DND-41 (cell line): Measurements from ENCODE around the gene EMCN.

Experiments
- ATAC-seq: fragments of 200-7000 bp; cut with Tn5 transposase; 3 replicates; pipeline ENCODE4 v1.9.1; 2021; ENCODE audit warnings: low read depth; ENCODE audit not compliant: insufficient read depth
- DNase-seq: peaks from one replicate; pipeline ENCODE4 v3.0.0-alpha.2; 2020
- H2AFZ ChIP-seq: 2 replicates; pipeline ENCODE4 v1.6.0; 2012; ENCODE audit warnings: low read depth, low read length
- H3K27ac ChIP-seq: 2 replicates; pipeline ENCODE4 v1.5.1; 2012; ENCODE audit warnings: low read length, inconsistent platforms
- H3K27me3 ChIP-seq: fragments of 200-600 bp; sonication (generic); 2 replicates; pipeline ENCODE4 v1.6.0; 2012; ENCODE audit warnings: low read length, mild to moderate bottlenecking, inconsistent platforms; ENCODE audit not compliant: insufficient read depth, poor library complexity
- H3K36me3 ChIP-seq: 2 replicates; pipeline ENCODE4 v1.5.1; 2012; ENCODE audit warnings: low read length, inconsistent platforms; ENCODE audit not compliant: insufficient read depth
- H3K4me1 ChIP-seq: 2 replicates; pipeline ENCODE4 v1.5.1; 2012; ENCODE audit warnings: mild to moderate bottlenecking, low read length; ENCODE audit not compliant: insufficient read depth
- H3K4me2 ChIP-seq: 2 replicates; pipeline ENCODE4 v1.6.0; 2012; ENCODE audit warnings: mild to moderate bottlenecking, moderate library complexity, low read length, inconsistent platforms; ENCODE audit not compliant: insufficient read depth
- H3K4me3 ChIP-seq, 2 experiments: fragments of 200-600 bp in 1 of 2; shearing (Covaris generic) in 1 of 2; 2 replicates each; pipeline ENCODE4 v1.5.1; 2012 to 2016; ENCODE audit warnings: inconsistent platforms in 2 of 2, low read length in 2 of 2, mild to moderate bottlenecking in 2 of 2, low read depth in 1 of 2, moderate library complexity in 1 of 2
- H3K79me2 ChIP-seq: 2 replicates; pipeline ENCODE4 v1.6.0; 2012; ENCODE audit warnings: low read length, inconsistent platforms; ENCODE audit not compliant: insufficient read depth
- H3K9ac ChIP-seq: 2 replicates; pipeline ENCODE4 v1.6.0; 2012; ENCODE audit warnings: low read depth, mild to moderate bottlenecking, inconsistent platforms, low read length, moderate library complexity
- H3K9me3 ChIP-seq: 2 replicates; pipeline ENCODE4 v1.5.1; 2012; ENCODE audit warnings: low read length, moderate library complexity, mild to moderate bottlenecking, inconsistent platforms; ENCODE audit not compliant: insufficient read depth, severe bottlenecking
- H4K20me1 ChIP-seq: 2 replicates; pipeline ENCODE4 v1.6.0; 2012; ENCODE audit warnings: low read length; ENCODE audit not compliant: insufficient read depth
- CTCF ChIP-seq: IDR thresholded peaks from 2 replicates; pipeline ENCODE4 v1.5.1; 2012; ENCODE audit warnings: borderline replicate concordance, low read length, moderate library complexity, mild to moderate bottlenecking; ENCODE audit not compliant: poor library complexity, severe bottlenecking; ENCODE audit errors: extremely low read depth
- EZH2 ChIP-seq: IDR thresholded peaks from 3 replicates; pipeline ENCODE4 v1.6.1; 2012; ENCODE audit warnings: borderline replicate concordance, low read depth, mild to moderate bottlenecking, moderate library complexity, low read length, inconsistent platforms; ENCODE audit not compliant: severe bottlenecking

EMCN gene

GRCh38 chr4:100379583-100380105 is 138.2 kb downstream of the EMCN start:
- Histone ChIP-seq H4K20me1 (no peaks in the 10 kb centered on the region), H3K9me3 (no peaks in the 10 kb centered on the region), H3K9ac (no peak overlapping the region), H3K4me3 (no peak overlapping the region), H3K79me2 (no peaks in the 10 kb centered on the region), H2AFZ (no peak overlapping the region), H3K4me2 (no peak overlapping the region), H3K27ac (no peak overlapping the region), H3K27me3 (no peaks in the 10 kb centered on the region), H3K36me3 (no peaks in the 10 kb centered on the region), H3K4me1 (no peaks in the 10 kb centered on the region)
- ATAC-seq = no peak
- DNase-seq = no peak
- TF ChIP-seq EZH2 = no peak
- no peak for TF ChIP-seq CTCF

GRCh38 chr4:100372432-100372831 is 145.4 kb downstream of the EMCN start:
- no peak overlapping the region for H2AFZ ChIP-seq
- no peaks in the 10 kb centered on the region for H3K4me1 ChIP-seq
- H3K9ac ChIP-seq = no peak overlapping the region
- DNase-seq (peak; percentile 18), ATAC-seq (no peak)
- H3K27me3 ChIP-seq = no peaks in the 10 kb centered on the region
- peak; percentile 56 for TF ChIP-seq CTCF
- TF ChIP-seq EZH2 = no peak
- H3K79me2 ChIP-seq = no peaks in the 10 kb centered on the region
- H4K20me1 ChIP-seq = no peaks in the 10 kb centered on the region
- H3K4me3 ChIP-seq = no peak overlapping the region
- no peak overlapping the region for H3K27ac ChIP-seq
- H3K36me3 ChIP-seq = no peaks in the 10 kb centered on the region
- no peak overlapping the region for H3K4me2 ChIP-seq
- no peaks in the 10 kb centered on the region for H3K9me3 ChIP-seq

- no peak overlapping the region for H3K27ac ChIP-seq
- no peak overlapping the region for H3K4me2 ChIP-seq
- no peaks in the 10 kb centered on the region for H3K4me1 ChIP-seq
- no peak overlapping the region for H3K4me3 ChIP-seq
- no peaks in the 10 kb centered on the region for H3K27me3 ChIP-seq
- no peak overlapping the region for H2AFZ ChIP-seq
- ATAC-seq = no peak
- H3K9ac ChIP-seq = no peak overlapping the region
- no peaks in the 10 kb centered on the region for H3K36me3 ChIP-seq
- H3K9me3 ChIP-seq = no peaks in the 10 kb centered on the region
- DNase-seq = no peak
- TF ChIP-seq EZH2 (no peak), CTCF (no peak)
- no peaks in the 10 kb centered on the region for H4K20me1 ChIP-seq
- no peaks in the 10 kb centered on the region for H3K79me2 ChIP-seq
Measured at GRCh38 chr4:100369871-100370270, 148.0 kb downstream of the EMCN start.

GRCh38 chr4:100367451-100367850 is 150.4 kb downstream of the EMCN start:
- H3K27me3 ChIP-seq = no peaks in the 10 kb centered on the region
- ATAC-seq = no peak
- no peak overlapping the region for H3K4me2 ChIP-seq

More at GRCh38 chr4:100367451-100367850, 150.4 kb downstream of the EMCN start:
- H2AFZ ChIP-seq = no peak overlapping the region
- no peaks in the 10 kb centered on the region for H3K79me2 ChIP-seq
- no peak for DNase-seq
- TF ChIP-seq EZH2 (no peak), CTCF (no peak)
- no peaks in the 10 kb centered on the region for H4K20me1 ChIP-seq
- H3K36me3 ChIP-seq = no peaks in the 10 kb centered on the region
- no peaks in the 10 kb centered on the region for H3K9me3 ChIP-seq
- H3K9ac ChIP-seq = no peak overlapping the region
- no peak overlapping the region for H3K4me3 ChIP-seq
- no peaks in the 10 kb centered on the region for H3K4me1 ChIP-seq
- no peak overlapping the region for H3K27ac ChIP-seq
